Fibroblast of mammary gland (primary cell): ENCODE measurements around the gene PLEKHG4.
A peak's percentile ranks its signal among the peaks of the same experiment; 100 is the strongest.

Experiments
- DNase-seq: peaks from one replicate; pipeline ENCODE4 v3.0.0-alpha.2; 2010; ENCODE audit warnings: low read depth
- H3K4me3 ChIP-seq: 2 replicates; pipeline ENCODE4 v1.5.1; 2011; ENCODE audit warnings: low read depth, mild to moderate bottlenecking, low read length, moderate library complexity; ENCODE audit not compliant: control insufficient read depth
- CTCF ChIP-seq: conservative IDR thresholded peaks from 2 replicates; pipeline ENCODE4 v1.5.1; 2011; ENCODE audit warnings: low read depth, low read length, inconsistent platforms; ENCODE audit not compliant: control insufficient read depth, insufficient read depth

The PLEKHG4 gene

GRCh38 chr16:67242138-67242730 is 37.1 kb upstream of the PLEKHG4 start:
- no peak overlapping the region for H3K4me3 ChIP-seq
- DNase-seq = no peak
- no peak for TF ChIP-seq CTCF

- H3K4me3 ChIP-seq = no peak overlapping the region
- TF ChIP-seq CTCF = no peak
- DNase-seq = no peak
Observed at GRCh38 chr16:67243481-67243880, 35.9 kb upstream of the PLEKHG4 start.

- peak; percentile 94 for DNase-seq
- H3K4me3 ChIP-seq = peak overlapping the region; percentile 89
- TF ChIP-seq CTCF = no peak
Observed at GRCh38 chr16:67244387-67245185, 34.7 kb upstream of the PLEKHG4 start.

GRCh38 chr16:67245186-67245585 is 34.1 kb upstream of the PLEKHG4 start:
- peak overlapping the region; percentile 89 for H3K4me3 ChIP-seq
- no peak for DNase-seq
- TF ChIP-seq CTCF = no peak

GRCh38 chr16:67245674-67246080 is 33.7 kb upstream of the PLEKHG4 start:
- no peak for DNase-seq
- peak overlapping the region; percentile 89 for H3K4me3 ChIP-seq
- no peak for TF ChIP-seq CTCF

- H3K4me3 ChIP-seq = peak overlapping the region; percentile 89
- DNase-seq = peak; percentile 90
- TF ChIP-seq CTCF = peak; percentile 13
Observed at GRCh38 chr16:67246081-67246755, 33.1 kb upstream of the PLEKHG4 start.
